Uterus (tissue), 2 donors: ENCODE measurements around the gene ZBTB7C.

Source experiments
- POLR2A ChIP-seq, 2 donors: fragments of 450-650 bp; IDR thresholded peaks; one replicate each; pipeline ENCODE4 v1.6.1; 2016; ENCODE audit warnings: antibody characterized with exemption in 2 of 2, mild to moderate bottlenecking in 1 of 2, moderate library complexity in 1 of 2
- TF ChIP-seq, protein P1 (sequence below), 4 experiments: fragments of 200-600 bp in 2 of 4; fragments of 450-650 bp in 2 of 4; sonication (generic) in 2 of 4; IDR thresholded peaks; one replicate each; pipeline ENCODE4 v1.5.1; 2016 to 2019; ENCODE audit warnings: antibody characterized with exemption in 4 of 4, mild to moderate bottlenecking in 2 of 4, moderate library complexity in 1 of 4

DNA sequence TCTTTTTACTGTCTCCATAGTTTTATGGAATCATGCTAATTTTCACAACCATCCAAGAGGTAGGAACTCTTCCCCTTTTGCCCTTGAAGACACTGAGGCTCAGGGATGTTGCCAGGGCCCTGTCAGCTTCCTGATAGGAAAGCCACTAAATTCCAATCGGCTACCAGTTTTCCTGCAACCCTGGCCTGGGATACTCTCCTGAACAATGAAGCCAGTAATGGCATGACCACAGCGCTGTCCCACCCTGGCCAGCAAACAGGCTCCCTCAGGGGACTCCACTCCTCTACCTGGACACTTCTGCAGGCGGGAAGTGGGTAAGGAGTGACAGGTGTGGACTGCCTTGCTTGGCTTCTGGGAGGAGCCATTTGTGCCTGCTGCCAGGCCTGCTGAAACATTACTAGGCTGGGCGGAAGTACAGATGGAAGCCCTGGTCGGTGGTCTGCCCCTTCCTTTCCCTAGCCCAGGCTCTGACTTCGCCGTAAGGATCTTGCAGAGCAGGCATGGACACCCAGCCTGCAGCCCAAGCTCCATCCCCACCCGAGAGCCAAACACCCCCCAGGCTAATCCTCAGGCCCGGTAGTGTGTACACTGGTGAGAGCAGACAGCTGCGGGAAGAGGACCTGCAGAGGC lies 400.0 kb downstream of the ZBTB7C start:
- TF ChIP-seq, protein P1, sequence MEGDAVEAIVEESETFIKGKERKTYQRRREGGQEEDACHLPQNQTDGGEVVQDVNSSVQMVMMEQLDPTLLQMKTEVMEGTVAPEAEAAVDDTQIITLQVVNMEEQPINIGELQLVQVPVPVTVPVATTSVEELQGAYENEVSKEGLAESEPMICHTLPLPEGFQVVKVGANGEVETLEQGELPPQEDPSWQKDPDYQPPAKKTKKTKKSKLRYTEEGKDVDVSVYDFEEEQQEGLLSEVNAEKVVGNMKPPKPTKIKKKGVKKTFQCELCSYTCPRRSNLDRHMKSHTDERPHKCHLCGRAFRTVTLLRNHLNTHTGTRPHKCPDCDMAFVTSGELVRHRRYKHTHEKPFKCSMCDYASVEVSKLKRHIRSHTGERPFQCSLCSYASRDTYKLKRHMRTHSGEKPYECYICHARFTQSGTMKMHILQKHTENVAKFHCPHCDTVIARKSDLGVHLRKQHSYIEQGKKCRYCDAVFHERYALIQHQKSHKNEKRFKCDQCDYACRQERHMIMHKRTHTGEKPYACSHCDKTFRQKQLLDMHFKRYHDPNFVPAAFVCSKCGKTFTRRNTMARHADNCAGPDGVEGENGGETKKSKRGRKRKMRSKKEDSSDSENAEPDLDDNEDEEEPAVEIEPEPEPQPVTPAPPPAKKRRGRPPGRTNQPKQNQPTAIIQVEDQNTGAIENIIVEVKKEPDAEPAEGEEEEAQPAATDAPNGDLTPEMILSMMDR (IDR thresholded peaks at IDR 0.05) = no peak
- TF ChIP-seq POLR2A (IDR thresholded peaks at IDR 0.05) = no peak
